Hepatocyte (in vitro differentiated cells): ENCODE results near the gene SHMT2. TPM values are rescaled to one million over a fixed set of nuclear protein-coding genes. Genes with fewer than 3 reads are reported as not detected.

Experiments used
- DNase-seq: peaks from one replicate; pipeline ENCODE4 v3.0.0-alpha.2; 2016; ENCODE audit warnings: low spot score
- H2AFZ ChIP-seq: fragments of 200-600 bp; sonication (generic); 2 replicates; pipeline ENCODE4 v1.6.0; 2016; ENCODE audit warnings: antibody characterized with exemption, mild to moderate bottlenecking
- H3K27ac ChIP-seq: fragments of 200-600 bp; sonication (generic); 2 replicates; pipeline ENCODE4 v1.5.1; 2016; ENCODE audit warnings: mild to moderate bottlenecking
- H3K27me3 ChIP-seq: fragments of 200-600 bp; sonication (generic); 2 replicates; pipeline ENCODE4 v1.6.1; 2016
- H3K36me3 ChIP-seq: fragments of 200-600 bp; sonication (generic); replicated peaks from 2 replicates; pipeline ENCODE4 v1.5.1; 2016; ENCODE audit warnings: low read depth; ENCODE audit not compliant: insufficient read depth
- H3K4me1 ChIP-seq: fragments of 200-600 bp; sonication (generic); 2 replicates; pipeline ENCODE4 v1.5.1; 2016; ENCODE audit warnings: mild to moderate bottlenecking, moderate library complexity; ENCODE audit not compliant: insufficient read depth
- H3K4me2 ChIP-seq: fragments of 200-600 bp; sonication (generic); 2 replicates; pipeline ENCODE4 v1.6.0; 2016
- H3K4me3 ChIP-seq: fragments of 200-600 bp; sonication (generic); 2 replicates; pipeline ENCODE4 v1.5.1; 2016; ENCODE audit warnings: mild to moderate bottlenecking
- H3K79me2 ChIP-seq: fragments of 200-600 bp; sonication (generic); 2 replicates; pipeline ENCODE4 v1.6.0; 2017; ENCODE audit warnings: mild to moderate bottlenecking
- H3K9me2 ChIP-seq: fragments of 200-600 bp; sonication (generic); replicated peaks from 2 replicates; pipeline ENCODE4 v1.6.0; 2017; ENCODE audit warnings: mild to moderate bottlenecking; ENCODE audit not compliant: insufficient read depth
- H3K9me3 ChIP-seq: fragments of 200-600 bp; sonication (generic); 2 replicates; pipeline ENCODE4 v1.5.1; 2016; ENCODE audit warnings: low read depth, mild to moderate bottlenecking
- H4K20me1 ChIP-seq: fragments of 200-600 bp; sonication (generic); 2 replicates; pipeline ENCODE4 v1.6.0; 2016; ENCODE audit warnings: mild to moderate bottlenecking; ENCODE audit not compliant: insufficient read depth, poor library complexity, severe bottlenecking
- EZH2 ChIP-seq: fragments of 200-600 bp; sonication (generic); IDR thresholded peaks from 2 replicates; pipeline ENCODE4 v1.6.1; 2016; ENCODE audit warnings: antibody characterized with exemption, mild to moderate bottlenecking, borderline replicate concordance
- EZH2phosphoT487 ChIP-seq: fragments of 200-600 bp; sonication (generic); IDR thresholded peaks from one replicate; pipeline ENCODE4 v1.6.1; 2018; ENCODE audit warnings: antibody characterized with exemption, mild to moderate bottlenecking, low read depth, moderate library complexity; ENCODE audit not compliant: unreplicated experiment, severe bottlenecking
- WGBS: methylation state at CpG from one replicate; pipeline ENCODE4 v1.1.6; 2016; ENCODE audit warnings: low lambda C conversion rate; ENCODE audit errors: missing lambda C conversion rate; 5-methylcytosine and 5-hydroxymethylcytosine counted together
- polyA plus RNA-seq: library from polyadenylated mRNA; unstranded; fragments of >200 nt; fragmentation: Nextera tagmentation; extraction: Ambion mirVana; gene quantifications from 2 replicates; pipeline ENCODE4 v1.2.1, GENCODE V29; 2016
- total RNA-seq: library from RNA; depleted of rRNA; stranded (reverse); fragments of >200 nt; gene quantifications from 2 replicates; pipeline ENCODE4 v1.2.3, GENCODE V29; 2014
- TF ChIP-seq, protein P1 (sequence below): fragments of 200-600 bp; sonication (generic); IDR thresholded peaks from 2 replicates; pipeline ENCODE4 v1.5.1; 2016; ENCODE audit warnings: antibody characterized with exemption, mild to moderate bottlenecking; ENCODE audit not compliant: poor library complexity

The SHMT2 gene
- total and polyA plus RNA-seq, 2 experiments from 2014 or later = 126 to 168 TPM

DNA sequence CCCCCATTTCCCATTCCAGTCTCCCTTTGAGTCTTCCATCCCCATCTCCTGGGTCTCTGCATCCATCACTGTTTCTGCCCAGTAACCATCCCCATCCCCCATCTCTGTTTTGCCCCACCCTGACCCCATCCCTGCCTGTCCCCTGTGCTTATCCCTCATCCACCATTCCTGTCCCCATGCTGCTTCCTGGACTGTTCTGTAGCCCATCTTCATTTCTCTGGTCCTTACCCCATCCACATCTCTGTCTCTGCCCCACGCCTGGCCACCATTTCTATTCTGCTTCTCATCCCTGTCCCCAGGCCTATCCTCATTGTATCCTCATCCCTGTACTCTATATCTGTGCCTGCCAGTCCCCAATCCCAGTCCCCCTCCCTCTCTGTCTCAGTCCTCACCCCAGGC, 8.7 kb upstream of the SHMT2 start:
- H4K20me1 ChIP-seq = no peaks in the 10 kb centered on the region
- peaks cover 42% of the 10 kb centered on the region for H3K4me1 ChIP-seq
- no peak for DNase-seq
- TF ChIP-seq, protein P1, sequence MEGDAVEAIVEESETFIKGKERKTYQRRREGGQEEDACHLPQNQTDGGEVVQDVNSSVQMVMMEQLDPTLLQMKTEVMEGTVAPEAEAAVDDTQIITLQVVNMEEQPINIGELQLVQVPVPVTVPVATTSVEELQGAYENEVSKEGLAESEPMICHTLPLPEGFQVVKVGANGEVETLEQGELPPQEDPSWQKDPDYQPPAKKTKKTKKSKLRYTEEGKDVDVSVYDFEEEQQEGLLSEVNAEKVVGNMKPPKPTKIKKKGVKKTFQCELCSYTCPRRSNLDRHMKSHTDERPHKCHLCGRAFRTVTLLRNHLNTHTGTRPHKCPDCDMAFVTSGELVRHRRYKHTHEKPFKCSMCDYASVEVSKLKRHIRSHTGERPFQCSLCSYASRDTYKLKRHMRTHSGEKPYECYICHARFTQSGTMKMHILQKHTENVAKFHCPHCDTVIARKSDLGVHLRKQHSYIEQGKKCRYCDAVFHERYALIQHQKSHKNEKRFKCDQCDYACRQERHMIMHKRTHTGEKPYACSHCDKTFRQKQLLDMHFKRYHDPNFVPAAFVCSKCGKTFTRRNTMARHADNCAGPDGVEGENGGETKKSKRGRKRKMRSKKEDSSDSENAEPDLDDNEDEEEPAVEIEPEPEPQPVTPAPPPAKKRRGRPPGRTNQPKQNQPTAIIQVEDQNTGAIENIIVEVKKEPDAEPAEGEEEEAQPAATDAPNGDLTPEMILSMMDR = no peak
- no peak for TF ChIP-seq EZH2phosphoT487
- no peak for TF ChIP-seq EZH2
- WGBS = 40% methylated on average over 1 of the region's 1 CpG
- H3K27me3 ChIP-seq = peaks cover 96% of the 10 kb centered on the region
- no peaks in the 10 kb centered on the region for H3K36me3 ChIP-seq
- H3K79me2 ChIP-seq = no peaks in the 10 kb centered on the region
- no peaks in the 10 kb centered on the region for H3K9me3 ChIP-seq
- no peak overlapping the region for H3K4me3 ChIP-seq
- H3K9me2 ChIP-seq = no peaks in the 10 kb centered on the region
- H3K4me2 ChIP-seq = no peak overlapping the region
- no peak overlapping the region for H2AFZ ChIP-seq
- no peak overlapping the region for H3K27ac ChIP-seq

DNA sequence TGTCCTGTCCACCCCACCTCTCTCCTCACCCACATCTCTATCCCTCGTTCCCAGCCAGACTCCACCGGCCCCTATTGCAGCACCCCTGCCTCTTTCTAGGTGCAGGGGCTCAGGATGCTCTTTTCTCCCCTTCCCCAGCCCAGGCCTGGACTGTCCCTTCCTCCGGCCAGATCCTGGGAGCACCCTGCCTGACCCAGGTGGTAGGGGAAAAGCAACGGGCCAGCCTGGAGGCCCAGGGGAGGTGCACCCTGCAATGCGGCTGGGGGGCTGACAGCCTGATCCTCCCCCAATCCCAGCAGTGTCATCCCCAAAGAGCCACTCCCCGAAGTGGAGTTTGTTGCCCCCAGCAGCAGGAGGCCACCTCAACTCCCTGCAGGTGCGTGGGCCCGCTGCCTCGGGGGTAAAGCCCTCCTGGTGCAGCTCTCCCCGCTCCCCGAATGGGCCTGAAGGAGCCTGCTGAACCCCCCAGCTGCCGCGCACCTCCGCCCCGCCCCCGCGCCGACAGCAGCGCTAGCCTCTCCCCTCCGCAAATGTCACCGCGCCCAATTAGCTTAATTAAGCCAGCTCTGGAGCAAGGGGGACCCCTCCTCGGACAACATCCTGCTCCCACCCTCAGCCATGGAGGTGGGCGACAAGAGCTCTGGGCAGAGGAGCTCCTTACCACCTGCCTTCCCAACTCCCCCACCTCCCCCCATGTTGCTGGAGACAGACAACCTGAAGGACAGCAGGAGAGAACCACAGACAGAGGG, 8.2 kb upstream of the SHMT2 start:
- no peaks in the 10 kb centered on the region for H4K20me1 ChIP-seq
- H2AFZ ChIP-seq = no peak overlapping the region
- H3K36me3 ChIP-seq = no peaks in the 10 kb centered on the region
- no peaks in the 10 kb centered on the region for H3K9me3 ChIP-seq
- no peak overlapping the region for H3K4me2 ChIP-seq
- TF ChIP-seq EZH2phosphoT487 (peak; percentile 73), EZH2 (peak; percentile 54)
- TF ChIP-seq, protein P1 = no peak
- H3K79me2 ChIP-seq = no peaks in the 10 kb centered on the region
- no peak overlapping the region for H3K27ac ChIP-seq
- 16% methylated on average over 24 of the region's 24 CpGs for WGBS
- peaks cover 36% of the 10 kb centered on the region for H3K4me1 ChIP-seq
- H3K4me3 ChIP-seq = no peak overlapping the region
- DNase-seq = no peak
- H3K27me3 ChIP-seq = peaks cover 96% of the 10 kb centered on the region
- no peaks in the 10 kb centered on the region for H3K9me2 ChIP-seq

DNA sequence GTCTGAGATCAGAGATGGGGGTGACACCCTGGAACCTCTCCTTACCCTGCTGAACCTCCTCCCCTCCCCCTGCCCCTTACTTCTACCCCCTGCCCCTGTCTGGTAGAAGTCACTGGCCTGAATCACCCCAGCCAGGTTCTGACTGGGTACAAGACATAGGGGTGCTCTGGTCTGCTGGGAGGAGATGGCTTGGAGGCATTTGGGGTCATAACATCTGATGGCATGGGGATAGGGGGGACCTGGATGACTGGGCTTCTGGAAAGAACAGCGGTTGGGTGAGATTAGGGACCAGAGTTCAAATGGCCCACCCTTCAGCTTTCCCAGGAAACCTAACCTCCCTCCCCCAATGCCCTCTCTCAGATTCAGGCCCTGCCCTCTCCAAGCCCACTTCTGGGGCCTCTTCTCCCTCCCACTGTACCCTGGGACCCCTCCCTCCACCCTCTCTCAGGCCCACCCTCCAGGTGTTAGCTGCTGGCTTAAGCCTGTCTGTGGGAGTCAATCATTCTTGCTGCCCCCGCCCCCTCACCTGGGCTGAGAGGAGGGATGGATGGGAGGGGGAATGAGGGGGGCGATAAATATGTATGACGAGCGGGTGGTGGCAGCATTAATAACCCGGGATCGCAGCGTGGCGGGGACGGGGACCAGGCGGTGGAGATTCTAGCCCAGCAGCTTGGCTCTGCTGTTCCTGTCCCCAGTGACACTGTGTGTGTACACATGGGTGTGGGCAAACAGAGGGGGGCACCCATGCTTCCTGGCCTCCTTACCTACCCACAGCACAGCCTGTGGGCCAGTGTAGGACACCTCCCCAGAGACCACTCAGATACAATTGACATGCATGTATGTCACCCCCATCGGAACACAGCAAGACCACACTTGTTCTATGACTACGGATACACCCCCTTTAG, 7.0 kb upstream of the SHMT2 start:
- Histone ChIP-seq H3K4me3 (no peak overlapping the region), H3K9me2 (no peaks in the 10 kb centered on the region), H3K27me3 (peaks cover 98% of the 10 kb centered on the region), H3K79me2 (no peaks in the 10 kb centered on the region), H2AFZ (no peak overlapping the region), H3K4me2 (no peak overlapping the region), H3K27ac (no peak overlapping the region), H3K4me1 (peaks cover 37% of the 10 kb centered on the region), H3K36me3 (no peaks in the 10 kb centered on the region), H3K9me3 (no peaks in the 10 kb centered on the region), H4K20me1 (no peaks in the 10 kb centered on the region)
- 60% methylated on average over 13 of the region's 13 CpGs for WGBS
- TF ChIP-seq EZH2 (no peak), EZH2phosphoT487 (no peak)
- TF ChIP-seq, protein P1 = no peak
- DNase-seq = no peak
